Karpas-422 (cell line): ENCODE measurements around the gene GNE. TPM values are rescaled to one million over a fixed set of nuclear protein-coding genes. Genes with fewer than 3 reads are reported as not detected.

ENCODE experiments used
- DNase-seq: peaks from one replicate; pipeline ENCODE4 v3.0.0-alpha.2; 2015
- H2AFZ ChIP-seq: fragments of 200-600 bp; sonication (generic); 2 replicates; pipeline ENCODE4 v1.6.1; 2014; ENCODE audit warnings: antibody characterized with exemption, low read length, mixed read lengths
- H3K27ac ChIP-seq: fragments of 200-600 bp; sonication (generic); 2 replicates; pipeline ENCODE4 v1.5.1; 2014; ENCODE audit warnings: mild to moderate bottlenecking, low read length, moderate library complexity
- H3K27me3 ChIP-seq: fragments of 200-600 bp; sonication (generic); 2 replicates; pipeline ENCODE4 v1.6.1; 2014; ENCODE audit warnings: low read length, mixed read lengths
- H3K36me3 ChIP-seq: fragments of 200-600 bp; sonication (generic); 2 replicates; pipeline ENCODE4 v1.6.1; 2014; ENCODE audit warnings: low read length, mixed read lengths; ENCODE audit not compliant: insufficient read depth
- H3K4me1 ChIP-seq: fragments of 200-600 bp; sonication (generic); 2 replicates; pipeline ENCODE4 v1.6.1; 2014; ENCODE audit warnings: mild to moderate bottlenecking, low read length, mixed read lengths
- H3K4me2 ChIP-seq: fragments of 200-600 bp; sonication (generic); 2 replicates; pipeline ENCODE4 v1.6.1; 2014; ENCODE audit warnings: low read length, low read depth, mild to moderate bottlenecking; ENCODE audit not compliant: poor library complexity, severe bottlenecking
- H3K4me3 ChIP-seq: fragments of 200-600 bp; sonication (generic); 2 replicates; pipeline ENCODE4 v1.5.1; 2014; ENCODE audit warnings: mild to moderate bottlenecking, antibody characterized with exemption, low read length, mixed read lengths
- H3K79me2 ChIP-seq: fragments of 200-600 bp; sonication (generic); 2 replicates; pipeline ENCODE4 v1.6.1; 2014; ENCODE audit warnings: mild to moderate bottlenecking, low read length, mixed read lengths
- H3K9ac ChIP-seq: fragments of 200-600 bp; sonication (generic); 2 replicates; pipeline ENCODE4 v1.6.0; 2014; ENCODE audit warnings: low read length
- H3K9me2 ChIP-seq: fragments of 200-600 bp; sonication (generic), shearing (Covaris generic); replicated peaks from 2 replicates; pipeline ENCODE4 v1.6.0; 2014; ENCODE audit warnings: mild to moderate bottlenecking, low read length, moderate library complexity; ENCODE audit not compliant: insufficient read depth
- H3K9me3 ChIP-seq: fragments of 300-700, 200-600 bp; sonication (generic); 2 replicates; pipeline ENCODE4 v1.6.1; 2014; ENCODE audit warnings: low read length, mixed read lengths
- H4K20me1 ChIP-seq: fragments of 200-600 bp; sonication (generic); 2 replicates; pipeline ENCODE4 v1.6.1; 2014; ENCODE audit warnings: mild to moderate bottlenecking, antibody characterized with exemption, low read length, low read depth; ENCODE audit not compliant: insufficient read depth
- small RNA-seq: library from RNA; depleted of rRNA; stranded (forward); fragments of <200 nt; gene quantifications from one replicate; pipeline ENCODE3, GENCODE V24; 2014
- total RNA-seq: library from RNA; depleted of rRNA; stranded (reverse); fragments of >200 nt; shearing (Covaris generic); gene quantifications from 2 replicates; pipeline ENCODE4 v1.2.3, GENCODE V29; 2014; ENCODE audit warnings: low replicate concordance; rRNA removed

The GNE gene
- total RNA-seq, 1 experiment from 2014 or later, result 14.8 TPM

GRCh38 chr9:36166168-36166927 is 91.9 kb downstream of the GNE start:
- peak; percentile 86 for DNase-seq
- Histone ChIP-seq H3K36me3 (no peaks in the 10 kb centered on the region), H3K9ac (no peak overlapping the region)

GRCh38 chr9:36165826-36166167 is 92.5 kb downstream of the GNE start:
- Histone ChIP-seq H3K9me2 (no peaks in the 10 kb centered on the region), H3K79me2 (no peaks in the 10 kb centered on the region), H3K9ac (no peak overlapping the region), H3K27me3 (no peaks in the 10 kb centered on the region), H3K9me3 (no peaks in the 10 kb centered on the region), H3K27ac (no peak overlapping the region), H4K20me1 (no peaks in the 10 kb centered on the region), H3K4me3 (no peak overlapping the region), H3K4me2 (no peak overlapping the region), H3K4me1 (peaks cover 7% of the 10 kb centered on the region), H3K36me3 (no peaks in the 10 kb centered on the region), H2AFZ (no peak overlapping the region)
- DNase-seq, result peak; percentile 35

More at GRCh38 chr9:36166168-36166927, 91.9 kb downstream of the GNE start:
- Histone ChIP-seq H3K4me1 (peaks cover 7% of the 10 kb centered on the region), H3K9me2 (no peaks in the 10 kb centered on the region), H3K4me2 (peak overlapping the region; percentile 42), H2AFZ (peak overlapping the region; percentile 75; the same call in 1 of the 2 replicates), H3K9me3 (no peaks in the 10 kb centered on the region), H3K4me3 (no peak overlapping the region), H3K79me2 (no peaks in the 10 kb centered on the region), H3K27ac (no peak overlapping the region), H4K20me1 (no peaks in the 10 kb centered on the region), H3K27me3 (no peaks in the 10 kb centered on the region)

- Histone ChIP-seq H3K9me2 (no peaks in the 10 kb centered on the region), H3K27ac (no peak overlapping the region), H3K4me2 (no peak overlapping the region), H3K9ac (no peak overlapping the region), H4K20me1 (no peaks in the 10 kb centered on the region), H3K79me2 (no peaks in the 10 kb centered on the region), H3K9me3 (no peaks in the 10 kb centered on the region), H3K36me3 (no peaks in the 10 kb centered on the region), H3K4me3 (no peak overlapping the region), H3K27me3 (no peaks in the 10 kb centered on the region), H2AFZ (no peak overlapping the region), H3K4me1 (peaks cover 7% of the 10 kb centered on the region)
- DNase-seq, result peak; percentile 40
These were observed 93.3 kb downstream of the GNE start for GRCh38 chr9:36164989-36165388.

Small RNA genes lying within 50 kb of the gene (small RNA-seq; reads per million reads assigned to genes)
- gene RNU4-53P, result not detected

Other genes with a start within 250 kb of the GNE start
- gene RECK, start 221.5 kb downstream of the GNE start, total RNA-seq, result 2.3 and 2.6 TPM in 2 replicates
- gene GLIPR2, start 121.7 kb downstream of the GNE start, total RNA-seq, result 0.51 and 0.75 TPM in 2 replicates
- not detected in 2 replicates for gene CCIN, start 89.1 kb downstream of the GNE start, total RNA-seq
- 147 and 172 TPM in 2 replicates for gene CLTA, start 67.5 kb downstream of the GNE start, total RNA-seq
- 18.9 and 55.1 TPM in 2 replicates for gene RNF38, start 141.8 kb upstream of the GNE start, total RNA-seq